BLaER1 treated with 17β-estradiol and CSF1 and Interleukin-3, amounts not matched to agents 10 nM and 100 nM (cell line): ENCODE data around the gene MICAL1.

ENCODE experiments used
- H3K27ac ChIP-seq, 11 experiments: shearing (Covaris generic); formaldehyde crosslinking; 2 replicates each; pipeline ENCODE4 v1.8.1; 2022
- H3K27me3 ChIP-seq, 11 experiments: shearing (Covaris generic); formaldehyde crosslinking; 2 replicates each; pipeline ENCODE4 v1.8.1; 2022
- H3K36me3 ChIP-seq, 11 experiments: shearing (Covaris generic); formaldehyde crosslinking; 2 replicates each; pipeline ENCODE4 v1.8.1; 2022
- H3K4me1 ChIP-seq, 10 experiments: shearing (Covaris generic); formaldehyde crosslinking; 2 replicates each; pipeline ENCODE4 v1.8.1; 2022
- H3K4me2 ChIP-seq, 11 experiments: shearing (Covaris generic); formaldehyde crosslinking; 2 replicates each; pipeline ENCODE4 v1.8.1; 2022
- H3K4me3 ChIP-seq, 10 experiments: shearing (Covaris generic); formaldehyde crosslinking; 2 replicates each; pipeline ENCODE4 v1.8.1; 2022
- H3K9ac ChIP-seq, 11 experiments: shearing (Covaris generic); formaldehyde crosslinking; 2 replicates each; pipeline ENCODE4 v1.8.1; 2022
- H3K9me3 ChIP-seq, 11 experiments: shearing (Covaris generic); formaldehyde crosslinking; replicated peaks in 1 of 11; 2 replicates each; pipeline ENCODE4 v1.8.1; 2022
- H4K20me1 ChIP-seq, 11 experiments: shearing (Covaris generic); formaldehyde crosslinking; 2 replicates each; pipeline ENCODE4 v1.8.1; 2022
- Cebpa-rat ChIP-seq, 11 experiments: shearing (Covaris generic); IDR thresholded peaks; 2 replicates each; pipeline ENCODE4 v1.8.1; 2022

The MICAL1 gene

DNA sequence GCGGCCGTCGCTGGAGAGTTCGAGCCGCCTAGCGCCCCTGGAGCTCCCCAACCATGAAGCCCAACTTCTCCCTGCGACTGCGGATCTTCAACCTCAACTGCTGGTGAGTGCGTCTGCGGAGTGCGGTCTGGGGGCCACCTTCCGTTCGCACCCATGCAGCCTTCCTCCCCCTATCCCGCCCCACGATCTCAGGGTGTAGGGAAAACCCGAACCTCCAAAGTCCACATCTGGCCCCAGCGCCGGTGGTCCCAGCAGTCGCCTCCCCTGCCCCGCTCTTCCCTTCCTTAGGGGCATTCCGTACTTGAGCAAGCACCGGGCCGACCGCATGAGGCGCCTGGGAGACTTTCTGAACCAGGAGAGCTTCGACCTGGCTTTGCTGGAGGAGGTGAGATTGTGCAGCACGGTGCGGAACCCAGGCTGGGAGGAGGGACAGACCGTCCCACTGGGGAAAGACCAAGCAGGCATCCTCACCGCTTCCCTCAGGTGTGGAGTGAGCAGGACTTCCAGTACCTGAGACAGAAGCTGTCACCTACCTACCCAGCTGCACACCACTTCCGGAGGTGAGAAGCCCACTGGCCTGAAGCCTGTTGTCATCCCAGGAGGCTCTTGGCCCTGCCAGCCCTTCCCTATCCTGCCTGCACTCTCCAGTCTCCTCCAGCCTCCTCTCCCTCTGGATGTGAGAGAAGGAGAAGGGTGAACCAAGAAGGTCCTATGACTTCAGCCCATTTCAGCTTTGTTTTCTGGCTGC lies 14.3 kb downstream of the MICAL1 start:
- TF ChIP-seq Cebpa-rat (IDR thresholded peaks at IDR 0.05) = no peak
- H3K36me3 ChIP-seq = peaks cover 38 to 44% (median 43%) of the 10 kb centered on the region in 11 experiments
- H3K4me1 ChIP-seq = peaks cover 32 to 50% (median 38%) of the 10 kb centered on the region in 10 experiments
- no peaks in the 10 kb centered on the region for H3K9me3 ChIP-seq
- H3K4me3 ChIP-seq = peak overlapping the region; percentile 73 to 97 (median 84)
- H4K20me1 ChIP-seq = peaks cover 8 to 52% (median 47%) of the 10 kb centered on the region in 11 experiments; a peak in 16 of 22 replicates
- H3K4me2 ChIP-seq = peak overlapping the region; percentile 87 to 99 (median 97)
- peak overlapping the region; percentile 88 to 97 (median 94) for H3K27ac ChIP-seq
- H3K27me3 ChIP-seq = peaks cover 0 to 8% (median 0%) of the 10 kb centered on the region in 11 experiments; a peak in 3 of 22 replicates
- H3K9ac ChIP-seq = peak overlapping the region; percentile 87 to 98 (median 96)

DNA sequence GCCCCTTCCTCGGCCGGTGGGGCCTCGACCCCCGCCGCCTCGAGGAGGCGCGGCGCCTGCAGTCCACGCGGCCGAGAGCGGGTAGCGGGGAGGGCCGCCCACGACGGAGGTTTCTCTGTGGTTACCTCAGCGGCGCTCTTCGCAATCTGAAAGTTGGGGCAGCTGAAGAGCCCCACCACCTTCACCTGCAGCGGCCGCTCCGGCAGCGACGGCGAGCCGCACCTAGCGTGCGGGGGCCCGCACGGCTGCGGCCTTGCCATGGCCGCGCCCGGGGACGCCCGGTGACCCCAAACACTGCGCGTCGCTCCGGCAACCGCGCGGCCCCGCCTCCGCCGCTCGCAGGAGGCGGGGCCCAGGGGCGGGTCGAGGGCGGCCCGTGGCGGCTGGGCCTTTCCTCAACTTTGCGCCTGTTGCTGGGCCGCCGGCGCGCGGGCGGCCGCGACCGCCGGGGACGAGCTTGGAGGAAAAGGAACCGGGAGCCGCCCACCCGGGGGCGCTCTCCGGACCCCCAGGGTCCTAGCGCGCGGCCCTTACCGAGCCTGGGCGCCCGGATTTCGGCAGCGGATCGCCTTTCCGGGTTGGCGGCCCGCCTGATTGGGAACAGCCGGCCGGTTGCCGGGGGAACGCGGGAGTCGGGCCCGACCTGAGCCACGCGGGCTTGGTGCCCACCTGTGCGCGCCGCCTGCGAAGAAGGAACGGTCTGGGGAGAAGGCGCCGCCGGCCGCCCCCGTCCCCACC lies 15.1 kb downstream of the MICAL1 start, which contains the start of the genes PPIL6 and SMPD2:
TSS of gene PPIL6 (minus strand) at position 298 of the 738 bp plus-strand sequence. CDS start at position 260, 38 bp downstream.
TSS of gene SMPD2 (plus strand) at position 394 of the 738 bp plus-strand sequence. CDS start 398 bp downstream, outside the sequence.
- H3K27ac ChIP-seq = peak within 1 kb of the TSS; percentile 88 to 97 (median 94)
- H3K4me1 ChIP-seq = peaks cover 32 to 53% (median 42%) of the 10 kb centered on the region in 10 experiments
- H3K9ac ChIP-seq = peak within 1 kb of the TSS; percentile 87 to 98 (median 96)
- H3K4me3 ChIP-seq = peak within 1 kb of the TSS; percentile 73 to 97 (median 84)
- peaks cover 31 to 37% (median 36%) of the 10 kb centered on the region in 11 experiments for H3K36me3 ChIP-seq
- H3K4me2 ChIP-seq = peak within 1 kb of the TSS; percentile 87 to 99 (median 97)
- no peaks in the 10 kb centered on the region for H3K9me3 ChIP-seq
- TF ChIP-seq Cebpa-rat (IDR thresholded peaks at IDR 0.05) = no peak
- peaks cover 8 to 45% (median 40%) of the 10 kb centered on the region in 11 experiments; a peak in 16 of 22 replicates for H4K20me1 ChIP-seq
- peaks cover 0 to 8% (median 0%) of the 10 kb centered on the region in 11 experiments; a peak in 3 of 22 replicates for H3K27me3 ChIP-seq

DNA sequence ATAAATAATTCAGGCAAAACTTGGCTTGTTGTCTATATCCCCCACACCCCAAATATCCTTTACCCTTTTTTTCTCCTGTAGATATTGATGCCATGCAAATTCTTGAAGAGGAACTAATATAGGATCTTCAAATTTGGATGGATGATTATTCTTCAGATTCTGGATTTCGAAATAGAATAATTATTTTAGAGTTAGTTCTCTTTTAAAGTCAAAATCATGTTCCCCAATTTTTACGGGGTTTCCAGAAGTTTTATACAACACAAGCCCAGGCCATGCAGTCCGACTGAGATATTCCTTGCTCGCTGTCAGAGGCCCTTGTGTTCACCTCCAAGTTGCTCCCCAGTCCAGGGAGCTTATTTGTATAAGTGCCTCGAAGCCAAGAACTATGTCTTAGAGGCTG lies 19.5 kb downstream of the MICAL1 start:
- Histone ChIP-seq H3K4me3 (no peak overlapping the region), H3K4me1 (peaks cover 19 to 36% (median 28%) of the 10 kb centered on the region in 10 experiments), H3K9me3 (no peaks in the 10 kb centered on the region), H3K27ac (no peak overlapping the region), H3K4me2 (peak overlapping the region in 2 of 11 experiments; percentile 11 to 24; a peak in 3 of 22 replicates), H4K20me1 (peaks cover 0 to under 1% (median 0%) of the 10 kb centered on the region in 11 experiments; a peak in 1 of 22 replicates), H3K36me3 (no peaks in the 10 kb centered on the region), H3K27me3 (peaks cover 0 to 8% (median 0%) of the 10 kb centered on the region in 11 experiments; a peak in 3 of 22 replicates), H3K9ac (no peak overlapping the region)
- no peak for TF ChIP-seq Cebpa-rat (IDR thresholded peaks at IDR 0.05)

DNA sequence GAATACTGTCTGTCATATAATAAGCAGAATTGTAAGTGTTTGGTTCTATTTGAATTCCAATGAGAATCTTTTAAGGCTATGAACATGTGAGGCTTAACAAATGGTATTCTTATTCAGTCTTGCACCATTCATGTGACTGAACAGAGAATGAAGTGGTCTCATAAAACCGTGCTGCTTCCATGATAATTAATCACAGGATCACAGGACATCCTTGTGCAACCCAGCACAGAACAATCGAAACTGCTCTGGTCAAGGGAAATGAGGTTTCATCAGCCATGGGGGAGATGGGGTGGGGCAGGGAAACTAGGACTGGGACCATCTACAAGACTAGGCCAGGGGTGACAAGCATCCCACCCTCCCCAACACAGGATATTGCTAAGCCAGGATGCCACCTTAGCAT lies 21.1 kb downstream of the MICAL1 start:
- no peaks in the 10 kb centered on the region for H3K36me3 ChIP-seq
- H3K27ac ChIP-seq = no peak overlapping the region
- H3K4me1 ChIP-seq = peaks cover 12 to 28% (median 21%) of the 10 kb centered on the region in 10 experiments; a peak in 19 of 20 replicates
- peaks cover 0 to 4% (median 0%) of the 10 kb centered on the region in 11 experiments; a peak in 2 of 22 replicates for H3K27me3 ChIP-seq
- H3K4me2 ChIP-seq = peak overlapping the region in 8 of 11 experiments; percentile 6 to 46 (median 36); a peak in 12 of 22 replicates
- H3K9ac ChIP-seq = no peak overlapping the region
- H4K20me1 ChIP-seq = no peaks in the 10 kb centered on the region
- no peaks in the 10 kb centered on the region for H3K9me3 ChIP-seq
- no peak overlapping the region for H3K4me3 ChIP-seq
- no peak for TF ChIP-seq Cebpa-rat (IDR thresholded peaks at IDR 0.05)

DNA sequence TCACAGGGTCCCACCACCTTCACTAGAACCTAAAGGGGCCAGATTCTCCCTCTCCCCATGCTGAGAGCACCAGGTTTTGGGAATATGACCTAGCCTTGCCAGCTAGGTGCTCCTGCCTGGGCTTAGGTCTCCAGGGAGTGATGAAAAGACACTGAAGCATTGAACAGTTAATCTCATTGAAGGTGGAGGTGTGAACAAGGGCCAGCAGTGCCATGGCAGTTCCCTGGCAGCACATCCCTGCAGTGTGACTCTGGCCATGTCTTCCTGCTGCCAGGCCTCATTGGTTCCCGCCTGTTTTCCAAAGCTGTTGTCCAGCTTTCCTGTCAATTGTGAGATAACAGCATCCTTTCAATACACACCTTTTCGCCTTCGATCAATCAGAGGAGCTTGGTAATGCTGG lies 26.1 kb downstream of the MICAL1 start:
- no peaks in the 10 kb centered on the region for H3K27me3 ChIP-seq
- no peak for TF ChIP-seq Cebpa-rat (IDR thresholded peaks at IDR 0.05)
- H3K4me2 ChIP-seq = no peak overlapping the region
- H3K9me3 ChIP-seq = no peaks in the 10 kb centered on the region
- no peak overlapping the region for H3K4me3 ChIP-seq
- H4K20me1 ChIP-seq = no peaks in the 10 kb centered on the region
- H3K9ac ChIP-seq = no peak overlapping the region
- H3K36me3 ChIP-seq = no peaks in the 10 kb centered on the region
- peaks cover 6 to 30% (median 20%) of the 10 kb centered on the region in 10 experiments; a peak in 19 of 20 replicates for H3K4me1 ChIP-seq
- H3K27ac ChIP-seq = no peak overlapping the region

DNA sequence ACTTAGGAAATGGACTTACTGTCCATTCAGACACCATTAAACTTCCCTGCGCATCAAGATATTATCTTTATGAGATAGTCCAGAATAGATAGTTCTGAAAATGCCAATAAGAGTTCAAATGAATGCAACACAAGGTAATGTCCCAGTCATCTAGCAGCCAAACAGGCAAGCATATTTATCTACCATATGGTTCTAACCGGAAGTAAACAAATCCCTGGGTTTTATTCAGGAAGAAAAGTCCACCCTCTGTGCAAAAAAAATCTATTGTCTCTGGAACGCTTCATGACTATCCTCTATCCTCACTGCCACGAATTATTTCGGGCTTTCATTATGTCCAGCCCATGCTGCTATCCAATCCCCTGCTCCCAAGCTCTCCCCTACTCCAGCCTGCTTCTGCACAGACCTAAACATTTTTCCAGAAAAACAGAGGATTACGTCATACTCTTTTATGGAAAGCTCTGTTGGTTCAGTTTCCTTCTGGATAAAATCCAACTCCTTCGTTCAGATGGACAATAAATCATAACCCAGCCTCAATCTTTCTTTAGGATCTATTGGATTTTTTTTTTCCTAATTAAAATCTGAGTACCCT lies 26.6 kb downstream of the MICAL1 start:
- Histone ChIP-seq H3K36me3 (no peaks in the 10 kb centered on the region), H3K4me3 (no peak overlapping the region), H3K9ac (no peak overlapping the region), H3K9me3 (no peaks in the 10 kb centered on the region), H3K27me3 (no peaks in the 10 kb centered on the region), H3K27ac (no peak overlapping the region), H3K4me1 (peaks cover under 1 to 30% (median 22%) of the 10 kb centered on the region in 10 experiments; a peak in 18 of 20 replicates), H4K20me1 (no peaks in the 10 kb centered on the region), H3K4me2 (no peak overlapping the region)
- peak in 1 of 11 experiments; percentile 42; a peak in 1 of 22 replicates for TF ChIP-seq Cebpa-rat (IDR thresholded peaks at IDR 0.05)

DNA sequence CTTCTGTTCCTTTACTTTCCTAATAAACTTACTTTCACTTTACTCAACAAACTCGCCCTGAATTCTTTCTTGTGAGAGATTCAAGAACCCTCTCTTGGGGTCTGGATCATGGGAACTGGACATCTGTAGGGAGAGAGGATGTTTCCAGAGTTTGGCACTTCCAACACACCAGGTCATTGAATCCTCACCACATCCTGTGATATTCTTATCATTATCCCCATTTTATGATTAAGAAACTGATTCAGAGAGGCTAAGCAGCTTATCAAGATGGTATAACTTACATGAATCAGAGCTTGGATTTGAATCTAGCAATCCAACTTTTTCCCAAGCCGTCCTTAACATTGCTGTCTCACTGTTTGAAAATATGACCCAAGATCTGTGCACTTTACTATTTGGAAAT lies 30.6 kb downstream of the MICAL1 start:
- no peak for TF ChIP-seq Cebpa-rat (IDR thresholded peaks at IDR 0.05)
- Histone ChIP-seq H3K4me3 (no peak overlapping the region), H3K4me1 (peaks cover 5 to 30% (median 23%) of the 10 kb centered on the region in 10 experiments; a peak in 18 of 20 replicates), H3K27me3 (no peaks in the 10 kb centered on the region), H3K9ac (no peak overlapping the region), H3K4me2 (peak overlapping the region in 8 of 11 experiments; percentile 17 to 81 (median 69); a peak in 14 of 22 replicates), H3K27ac (0 out of 22 replicates have a peak overlapping the region, but pooled peaks of 1 of the 11 experiments have one; percentile 3), H3K9me3 (no peaks in the 10 kb centered on the region), H4K20me1 (no peaks in the 10 kb centered on the region), H3K36me3 (no peaks in the 10 kb centered on the region)

DNA sequence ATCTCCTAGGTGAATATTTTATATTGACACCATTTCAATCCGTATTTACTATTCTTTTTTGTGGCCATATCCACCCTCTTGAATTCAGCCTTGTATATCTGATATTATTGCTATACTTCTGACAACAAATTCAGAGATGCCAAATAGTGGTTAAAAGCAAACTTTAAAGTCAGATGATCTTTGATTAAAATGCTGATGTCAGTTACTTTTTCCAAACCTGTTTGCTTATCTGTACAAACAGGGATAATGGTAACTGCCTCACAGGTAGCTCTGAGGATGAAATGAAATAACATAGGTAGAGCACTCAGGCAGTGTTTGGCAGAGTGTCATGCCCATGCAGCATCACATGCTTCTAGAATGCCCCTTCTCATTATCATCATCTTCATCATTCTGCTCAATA lies 34.4 kb downstream of the MICAL1 start:
- Histone ChIP-seq H3K4me3 (no peak overlapping the region), H3K4me1 (peaks cover 5 to 30% (median 23%) of the 10 kb centered on the region in 10 experiments; a peak in 18 of 20 replicates), H3K9me3 (no peaks in the 10 kb centered on the region), H3K27ac (no peak overlapping the region), H3K4me2 (peak overlapping the region in 1 of 11 experiments; percentile 2; a peak in 1 of 22 replicates), H4K20me1 (no peaks in the 10 kb centered on the region), H3K9ac (no peak overlapping the region), H3K27me3 (no peaks in the 10 kb centered on the region), H3K36me3 (no peaks in the 10 kb centered on the region)
- TF ChIP-seq Cebpa-rat (IDR thresholded peaks at IDR 0.05) = no peak
